ENCODE results near the gene RNF141. TPM values are rescaled to one million over a fixed set of nuclear protein-coding genes. Genes with fewer than 3 reads are reported as not detected.

Gene RNF141
- total and polyA plus RNA-seq, 7 donors: 5.0 to 42.2 (median 16.6) TPM

DNA sequence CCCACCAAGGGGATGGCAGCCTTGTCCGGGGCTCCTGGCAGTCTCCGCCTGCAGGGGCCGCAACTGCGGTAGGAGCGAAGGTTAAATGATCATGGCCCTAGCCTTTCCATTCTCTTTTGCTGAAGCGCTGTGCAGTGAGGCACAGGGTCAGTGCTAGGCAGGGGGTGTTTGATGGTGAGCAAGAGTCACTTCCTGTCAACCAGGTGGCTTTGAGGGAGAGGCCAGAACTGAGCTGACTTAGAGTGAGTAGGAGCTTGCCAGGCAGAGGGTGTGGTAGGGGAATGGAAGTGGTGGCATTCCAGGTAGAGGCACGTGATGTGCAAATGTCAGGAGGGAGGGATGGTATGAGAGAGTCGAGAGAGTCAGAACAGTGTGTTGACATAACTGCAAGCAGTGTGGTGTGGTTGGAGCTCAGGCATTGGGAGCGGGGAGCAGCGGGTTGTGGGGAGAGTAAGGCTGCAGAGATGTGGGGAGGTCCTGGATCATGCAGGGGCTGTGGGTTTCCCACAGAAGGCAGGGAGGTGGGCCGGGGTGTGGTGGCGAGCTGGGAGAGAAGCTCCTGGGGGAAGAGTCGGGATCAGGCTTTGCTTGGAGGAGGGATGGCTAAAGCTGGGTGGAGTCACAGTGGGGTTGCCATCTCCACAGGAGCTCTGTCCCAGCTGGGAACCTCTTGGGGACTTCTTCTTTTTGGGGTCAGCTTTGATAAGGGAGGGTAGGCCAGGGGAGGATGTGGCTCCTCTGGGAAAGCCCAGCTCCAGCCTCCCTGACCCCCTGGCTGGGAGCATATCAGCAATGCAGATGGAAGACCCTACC lies 52.7 kb downstream of the RNF141 start:
- Histone ChIP-seq H3K9me3 (no peaks in the 10 kb centered on the region), H3K27ac (peak overlapping the region; percentile 85), H3K36me3 (ENCODE audit: insufficient read depth in 1 of 2, low read depth in 1 of 2) (peaks cover 0 to 61% of the 10 kb centered on the region in 2 donors), H3K4me3 (no peak overlapping the region), H3K27me3 (ENCODE audit: insufficient read depth in 3 of 3, low read length in 2 of 3) (no peaks in the 10 kb centered on the region), H3K4me1 (peaks cover 32% of the 10 kb centered on the region)
- TF ChIP-seq, protein P1, sequence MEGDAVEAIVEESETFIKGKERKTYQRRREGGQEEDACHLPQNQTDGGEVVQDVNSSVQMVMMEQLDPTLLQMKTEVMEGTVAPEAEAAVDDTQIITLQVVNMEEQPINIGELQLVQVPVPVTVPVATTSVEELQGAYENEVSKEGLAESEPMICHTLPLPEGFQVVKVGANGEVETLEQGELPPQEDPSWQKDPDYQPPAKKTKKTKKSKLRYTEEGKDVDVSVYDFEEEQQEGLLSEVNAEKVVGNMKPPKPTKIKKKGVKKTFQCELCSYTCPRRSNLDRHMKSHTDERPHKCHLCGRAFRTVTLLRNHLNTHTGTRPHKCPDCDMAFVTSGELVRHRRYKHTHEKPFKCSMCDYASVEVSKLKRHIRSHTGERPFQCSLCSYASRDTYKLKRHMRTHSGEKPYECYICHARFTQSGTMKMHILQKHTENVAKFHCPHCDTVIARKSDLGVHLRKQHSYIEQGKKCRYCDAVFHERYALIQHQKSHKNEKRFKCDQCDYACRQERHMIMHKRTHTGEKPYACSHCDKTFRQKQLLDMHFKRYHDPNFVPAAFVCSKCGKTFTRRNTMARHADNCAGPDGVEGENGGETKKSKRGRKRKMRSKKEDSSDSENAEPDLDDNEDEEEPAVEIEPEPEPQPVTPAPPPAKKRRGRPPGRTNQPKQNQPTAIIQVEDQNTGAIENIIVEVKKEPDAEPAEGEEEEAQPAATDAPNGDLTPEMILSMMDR (IDR thresholded peaks at IDR 0.05): no peak
- intact Hi-C loops (cut with DNase I): loop anchor here in 1 of 2 donors (2.0 kb wide), 1 partner anchor 74 kb away; no protein-coding TSS in a partner anchor
- 89 to 93% (median 89%) methylated on average over 13 of the region's 13 CpGs for WGBS, 3 donors
- DNase-seq (peak in 1 of 2 donors; percentile 28), ATAC-seq (no peak)

DNA sequence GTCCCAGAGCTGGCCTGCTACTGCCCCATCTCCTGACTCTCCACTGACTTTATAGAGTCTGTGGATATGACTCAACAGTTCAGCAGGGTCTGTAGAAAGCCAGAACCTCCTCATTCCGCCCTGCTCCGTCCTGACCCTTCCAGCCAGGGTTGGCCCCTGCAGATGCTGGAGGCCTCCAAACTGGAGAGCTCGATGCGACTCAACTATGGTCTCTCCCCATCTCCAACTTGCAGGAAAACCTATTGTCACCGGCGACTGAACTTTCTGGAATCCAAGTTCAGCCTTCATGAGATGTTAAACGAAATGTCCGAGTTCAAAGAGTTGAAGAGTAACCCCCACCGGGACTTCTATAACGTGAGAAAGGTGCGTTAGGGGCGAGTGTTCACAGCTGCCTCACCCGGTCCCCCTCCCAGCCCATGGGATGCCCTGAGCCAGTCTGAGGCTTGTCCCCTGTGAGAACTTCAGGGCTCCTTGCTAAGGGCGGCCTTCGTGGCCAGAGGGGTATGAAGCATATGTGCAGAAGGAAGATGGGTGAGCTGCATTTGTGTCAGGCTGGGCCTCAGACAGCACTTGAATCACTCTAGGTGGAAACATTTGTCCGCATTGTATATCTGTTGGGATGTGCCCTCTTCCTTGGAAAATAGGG lies 53.9 kb downstream of the RNF141 start:
- no peak overlapping the region for H3K27ac ChIP-seq
- no peak overlapping the region for H3K4me3 ChIP-seq
- 94 to 97% (median 96%) methylated on average over 16 of the region's 16 CpGs for WGBS, 3 donors
- peaks cover 0 to 73% of the 10 kb centered on the region in 2 donors for H3K36me3 ChIP-seq (ENCODE audit: insufficient read depth in 1 of 2, low read depth in 1 of 2)
- no peaks in the 10 kb centered on the region for H3K27me3 ChIP-seq (ENCODE audit: insufficient read depth in 3 of 3, low read length in 2 of 3)
- intact Hi-C loops (cut with DNase I): no loop called here
- TF ChIP-seq, protein P1 (IDR thresholded peaks at IDR 0.05): no peak
- ATAC-seq: no peak
- peaks cover 32% of the 10 kb centered on the region for H3K4me1 ChIP-seq
- H3K9me3 ChIP-seq: no peaks in the 10 kb centered on the region
- no peak for DNase-seq

DNA sequence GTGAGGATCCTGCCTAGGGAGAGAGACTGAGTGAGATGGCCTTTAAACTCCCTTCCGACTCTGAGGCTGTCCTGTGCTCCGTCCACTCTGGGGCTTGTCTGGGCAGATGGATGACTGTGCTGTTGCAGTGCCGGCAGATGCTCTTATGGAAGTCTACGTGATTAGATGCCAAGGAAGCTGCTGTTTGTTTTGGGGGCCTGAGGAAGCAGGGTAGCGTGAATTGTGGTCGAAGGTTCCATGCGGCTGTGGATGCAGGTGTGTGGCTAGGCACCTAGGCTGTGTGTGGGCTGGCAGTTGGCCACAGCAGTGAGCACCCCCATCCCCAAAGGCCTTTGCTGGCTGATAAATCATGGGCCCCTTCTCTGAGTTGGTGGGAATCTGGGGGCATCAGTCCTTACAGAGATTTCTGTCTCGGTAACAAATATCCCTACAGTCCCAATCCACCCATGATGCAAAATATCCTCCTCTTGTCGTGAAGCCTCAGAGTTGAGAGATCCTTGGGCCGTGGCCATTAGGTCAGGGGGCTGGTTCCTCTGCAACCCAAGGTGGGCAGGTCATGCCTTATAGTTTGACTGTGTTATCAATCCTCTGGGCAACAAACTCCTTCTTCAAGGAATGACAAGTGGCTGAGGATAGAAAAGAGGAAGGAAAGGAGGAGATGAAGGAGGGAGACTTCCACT lies 54.7 kb downstream of the RNF141 start:
- intact Hi-C loops (cut with DNase I): no loop called here
- H3K4me1 ChIP-seq: peaks cover 31% of the 10 kb centered on the region
- H3K36me3 ChIP-seq (ENCODE audit: insufficient read depth in 1 of 2, low read depth in 1 of 2): peaks cover 0 to 81% of the 10 kb centered on the region in 2 donors
- no peak for DNase-seq
- no peak overlapping the region for H3K27ac ChIP-seq
- no peak overlapping the region for H3K4me3 ChIP-seq
- WGBS, 3 donors: 94 to 95% (median 94%) methylated on average over 10 of the region's 10 CpGs
- ATAC-seq: no peak
- TF ChIP-seq, protein P1 (IDR thresholded peaks at IDR 0.05): no peak
- H3K27me3 ChIP-seq (ENCODE audit: insufficient read depth in 3 of 3, low read length in 2 of 3): no peaks in the 10 kb centered on the region
- H3K9me3 ChIP-seq: no peaks in the 10 kb centered on the region

DNA sequence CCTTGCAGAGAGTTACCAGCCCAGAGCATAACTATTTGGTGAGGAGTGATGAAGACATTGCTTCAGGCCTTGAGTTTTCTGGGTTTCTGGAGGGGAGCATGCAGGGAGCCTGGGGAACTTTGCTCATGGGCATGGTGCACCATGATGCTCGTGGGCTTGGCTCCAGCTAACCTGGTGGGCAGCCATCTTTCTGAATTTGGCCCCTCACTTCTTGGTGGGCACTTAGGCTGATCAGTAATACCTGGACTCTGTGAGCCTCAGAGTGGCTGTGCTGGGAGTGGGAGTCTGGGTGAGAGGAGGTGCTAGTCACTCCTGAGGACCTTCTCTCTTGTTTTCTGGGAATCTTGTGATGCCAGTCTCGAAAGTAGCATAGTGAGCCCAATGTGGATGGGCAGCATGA lies 55.3 kb downstream of the RNF141 start:
- WGBS, 3 donors: 45 to 50% (median 46%) methylated on average over 2 of the region's 2 CpGs
- TF ChIP-seq, protein P1 (IDR thresholded peaks at IDR 0.05): no peak
- intact Hi-C loops (cut with DNase I): no loop called here
- no peak for ATAC-seq
- Histone ChIP-seq H3K36me3 (ENCODE audit: insufficient read depth in 1 of 2, low read depth in 1 of 2) (peaks cover 0 to 88% of the 10 kb centered on the region in 2 donors), H3K27ac (no peak overlapping the region), H3K27me3 (ENCODE audit: insufficient read depth in 3 of 3, low read length in 2 of 3) (no peaks in the 10 kb centered on the region), H3K4me3 (no peak overlapping the region), H3K4me1 (peaks cover 30% of the 10 kb centered on the region), H3K9me3 (no peaks in the 10 kb centered on the region)
- DNase-seq: no peak
